T47D (cell line): ENCODE measurements around the gene DNAJB5.
"Not testable (repeated sequence)": the region's sequence is repeated elsewhere in the genome, so short reads cannot be mapped to it uniquely, and the experiment has no call there.

ENCODE experiments used
- DNase-seq, 2 experiments: peaks; one replicate each; pipeline versions ENCODE4 v3.0.0 to v3.0.0-alpha.2; 2011 to 2012; ENCODE audit warnings: low read depth in 1 of 2, low spot score in 1 of 2
- JUND ChIP-seq: IDR thresholded peaks from 2 replicates; pipeline ENCODE4 v1.6.1; 2012; ENCODE audit warnings: low read depth
- in situ Hi-C: cut with HindIII; loops from 2 replicates; pipeline ENCODE4 v1.10.0; 2016; ENCODE audit warnings: low sequenced_read_pairs, low pct_unique_long_range_greater_than_20kb

DNAJB5 gene

DNA sequence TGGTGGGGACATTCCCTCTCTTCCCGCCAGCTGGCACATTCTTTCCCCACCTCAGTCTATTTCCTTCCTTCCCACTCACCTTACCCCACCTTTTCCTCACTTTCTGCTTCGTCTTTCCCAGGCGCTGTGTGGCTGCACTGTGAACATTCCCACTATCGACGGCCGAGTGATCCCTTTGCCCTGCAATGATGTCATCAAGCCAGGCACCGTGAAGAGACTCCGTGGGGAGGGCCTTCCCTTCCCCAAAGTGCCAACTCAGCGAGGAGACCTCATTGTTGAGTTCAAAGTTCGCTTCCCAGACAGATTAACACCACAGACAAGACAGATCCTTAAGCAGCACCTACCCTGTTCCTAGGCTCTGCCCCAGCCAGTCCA is 7.3 kb downstream of the DNAJB5 start:
- no peak for DNase-seq
- in situ Hi-C loops = no loop called here
- TF ChIP-seq JUND = no peak

DNA sequence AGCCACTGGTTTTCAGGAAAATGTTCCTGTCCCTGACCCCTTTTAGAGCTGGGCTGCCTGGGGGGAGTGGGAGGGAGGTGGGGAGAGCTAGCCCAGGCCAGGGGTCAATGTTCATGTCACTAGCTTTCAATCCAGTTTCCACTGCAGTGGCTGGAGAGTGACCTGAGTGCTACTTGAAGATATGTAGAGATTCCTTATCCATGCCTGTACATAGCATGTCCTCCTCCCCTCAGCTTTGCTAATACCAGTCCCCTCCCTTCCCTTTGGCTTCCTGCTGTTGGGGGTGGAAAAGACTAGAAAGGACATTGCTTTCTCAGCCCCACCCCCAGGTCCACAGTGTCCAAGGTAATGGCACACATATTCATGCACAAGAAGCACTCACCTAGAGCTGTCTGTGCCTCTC is 7.8 kb downstream of the DNAJB5 start:
- in situ Hi-C loops = no loop called here
- no peak for TF ChIP-seq JUND
- DNase-seq = no peak

DNA sequence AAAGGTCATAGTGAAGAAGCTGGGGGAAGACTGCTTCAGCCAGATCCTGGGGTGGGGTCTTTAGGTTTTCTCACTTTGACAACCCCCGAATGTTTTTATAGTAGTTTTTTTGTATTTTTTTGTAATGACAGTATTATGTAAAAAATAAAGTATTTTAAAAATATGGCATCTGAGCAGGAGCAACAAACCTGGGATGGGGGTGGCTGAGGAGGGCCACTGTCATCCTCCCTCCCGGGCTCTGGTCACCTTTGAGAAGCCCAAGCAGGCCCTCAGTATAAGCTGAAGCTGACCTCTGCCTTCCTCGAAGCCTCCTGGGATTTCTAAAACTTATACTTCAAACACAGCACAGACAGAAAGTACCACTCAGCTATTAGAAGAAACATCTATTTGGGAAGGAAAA is 8.7 kb downstream of the DNAJB5 start:
- no peak for TF ChIP-seq JUND
- in situ Hi-C loops = no loop called here

DNA sequence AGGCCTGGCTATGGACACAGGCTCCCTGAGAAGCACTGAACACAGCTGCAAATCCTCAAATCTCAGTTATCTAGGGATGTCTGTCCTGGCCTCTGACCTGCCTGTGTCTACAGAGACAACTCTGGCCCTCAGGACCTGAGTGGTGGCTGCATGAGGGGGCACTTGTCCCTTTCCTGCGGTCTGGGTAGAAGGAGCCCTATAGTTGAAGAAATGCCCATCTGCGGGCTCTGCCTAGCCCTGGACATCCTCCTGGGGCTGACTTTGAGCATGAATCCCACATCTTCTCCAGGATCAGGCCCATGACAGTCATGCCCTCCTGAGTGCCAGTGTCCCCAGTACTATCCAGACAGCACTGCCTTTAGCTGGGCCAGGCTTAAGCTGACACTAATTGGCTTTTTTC is 10.0 kb downstream of the DNAJB5 start:
- in situ Hi-C loops = no loop called here
- DNase-seq = no peak
- TF ChIP-seq JUND = no peak

More for the DNA sequence above, 8.7 kb downstream of the DNAJB5 start:
- no peak for DNase-seq

DNA sequence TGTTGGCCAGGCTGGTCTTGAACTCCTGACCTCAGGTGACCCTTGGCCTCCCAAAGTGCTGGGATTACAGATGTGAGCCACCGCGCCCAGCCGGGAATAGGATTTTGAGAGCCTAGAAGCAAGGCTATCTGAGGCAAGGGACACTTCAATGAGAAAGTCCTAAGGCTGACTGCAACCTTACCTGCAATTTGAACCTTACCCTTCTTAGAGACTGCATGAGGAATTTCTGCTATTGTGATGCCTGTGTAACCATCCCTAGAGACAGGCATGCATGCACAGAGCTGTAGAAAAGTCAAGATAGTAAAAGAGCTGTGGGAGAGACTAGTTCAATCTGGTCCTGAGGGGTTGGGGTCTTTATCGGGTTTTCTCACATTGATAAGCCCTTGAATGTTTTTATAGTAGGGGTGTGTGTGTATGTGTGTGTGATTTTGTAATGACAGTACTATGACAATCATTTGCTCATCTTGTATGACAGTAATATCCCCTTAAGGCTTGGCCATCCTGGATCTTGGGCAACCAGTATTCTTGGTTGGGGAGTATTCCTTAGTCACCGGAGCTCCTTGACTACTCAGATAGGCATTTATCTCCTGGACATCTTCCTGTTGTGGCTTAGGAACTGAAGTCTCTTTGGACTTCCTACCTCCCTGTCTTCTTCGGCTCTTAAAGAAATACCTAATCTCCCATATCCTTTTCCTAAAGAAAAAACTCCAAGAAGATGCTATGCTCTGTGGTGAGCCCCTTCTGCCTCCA is 11.2 kb downstream of the DNAJB5 start:
- no peak for DNase-seq

DNA sequence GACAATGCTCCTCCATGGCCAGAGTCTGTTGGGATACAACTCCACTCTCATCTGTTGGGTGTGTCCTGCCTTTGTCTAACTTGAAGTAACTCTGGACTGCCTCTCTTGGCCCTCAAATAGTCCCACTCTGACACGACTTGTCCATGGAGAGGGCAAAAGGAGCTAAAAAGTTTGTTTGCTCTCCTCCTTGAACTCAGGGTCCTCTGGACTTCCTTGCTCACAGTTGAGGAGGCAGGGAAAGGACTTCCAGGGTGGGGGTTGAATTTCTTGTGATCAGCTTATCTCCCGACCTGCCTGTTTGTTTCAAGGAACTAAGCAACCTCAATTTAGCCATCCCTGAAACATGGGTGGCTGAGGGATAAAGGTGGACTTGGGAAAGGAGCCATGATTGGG is 11.7 kb downstream of the DNAJB5 start:
- DNase-seq = no peak
- in situ Hi-C loops = no loop called here
- TF ChIP-seq JUND = no peak

More for the DNA sequence above, 11.2 kb downstream of the DNAJB5 start:
- TF ChIP-seq JUND = no peak
- in situ Hi-C loops = no loop called here

DNA sequence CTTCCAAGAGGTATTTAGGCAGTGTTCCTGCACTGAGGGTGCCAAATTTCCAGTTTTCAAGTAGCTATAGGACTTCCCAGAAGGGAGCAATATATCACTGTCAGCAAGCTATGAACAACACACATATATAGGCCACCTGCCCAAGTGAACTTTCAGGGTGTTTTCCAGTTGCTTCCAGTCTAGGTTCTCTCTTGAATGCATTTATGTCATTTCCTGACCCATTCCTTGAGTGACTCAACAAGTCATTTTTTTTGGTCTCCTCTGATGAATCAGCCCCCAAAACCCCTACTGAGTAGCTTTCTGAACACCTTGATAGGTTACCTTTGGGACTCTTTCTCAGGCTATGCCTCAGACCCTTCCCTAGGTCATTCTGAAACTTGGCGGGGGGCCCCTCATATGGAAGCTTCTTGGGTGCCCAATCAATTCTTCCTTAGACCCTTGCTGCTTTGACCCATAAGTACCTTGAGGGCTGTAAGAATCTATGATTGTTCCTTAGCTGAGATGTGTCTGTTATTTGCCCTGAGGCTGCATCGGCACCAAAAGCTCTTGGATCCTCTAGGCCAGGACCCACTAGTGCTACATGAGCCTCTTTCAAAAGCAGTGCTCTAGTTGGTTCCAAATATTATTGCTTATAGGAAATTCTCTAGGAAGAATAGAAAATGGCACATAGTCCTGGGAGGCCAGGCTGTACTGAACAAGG is 12.4 kb downstream of the DNAJB5 start:
- in situ Hi-C loops = no loop called here
- TF ChIP-seq JUND = no peak
- no peak for DNase-seq

DNA sequence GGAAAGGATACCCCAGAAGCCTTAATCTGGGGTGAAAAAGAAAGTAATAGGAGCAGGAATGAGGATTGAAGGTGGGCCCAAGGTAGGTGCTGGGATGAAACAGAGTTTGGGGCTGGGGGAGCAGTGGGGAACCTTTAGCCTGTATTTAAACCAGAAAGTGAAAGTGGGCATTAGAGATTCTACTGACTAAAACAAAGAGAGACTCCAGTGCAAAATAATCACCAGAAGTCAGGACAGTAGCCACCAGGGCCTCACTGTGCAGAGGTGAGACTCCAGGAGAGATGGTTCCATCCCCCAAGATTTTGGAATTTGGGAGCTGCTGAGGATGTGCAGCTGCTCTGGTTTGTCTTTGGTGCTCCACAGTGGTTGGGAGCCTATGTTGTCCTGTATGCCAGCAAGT is 13.1 kb downstream of the DNAJB5 start:
- TF ChIP-seq JUND = no peak
- no peak for DNase-seq
- in situ Hi-C loops = no loop called here

DNA sequence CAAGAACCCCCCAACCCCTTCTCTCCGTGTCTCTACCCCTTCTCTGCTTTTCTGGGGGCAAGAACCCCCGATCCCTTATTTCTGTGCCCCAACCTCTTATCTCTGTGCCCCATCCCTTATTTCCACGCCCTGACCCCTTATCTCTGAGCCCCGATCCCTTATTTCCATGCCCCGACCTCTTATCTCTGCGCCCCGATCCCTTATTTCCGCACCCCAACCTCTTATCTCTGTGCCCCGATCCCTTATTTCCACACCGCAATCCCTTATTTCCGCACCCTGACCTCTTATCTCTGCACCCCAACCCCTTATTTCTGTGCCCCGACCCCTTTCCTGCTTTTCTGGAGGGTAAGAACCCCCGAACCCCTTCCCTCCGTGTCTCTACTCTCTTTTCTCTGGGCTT is 14.8 kb downstream of the DNAJB5 start:
- DNase-seq, in situ Hi-C loops: not testable (repeated sequence)

DNA sequence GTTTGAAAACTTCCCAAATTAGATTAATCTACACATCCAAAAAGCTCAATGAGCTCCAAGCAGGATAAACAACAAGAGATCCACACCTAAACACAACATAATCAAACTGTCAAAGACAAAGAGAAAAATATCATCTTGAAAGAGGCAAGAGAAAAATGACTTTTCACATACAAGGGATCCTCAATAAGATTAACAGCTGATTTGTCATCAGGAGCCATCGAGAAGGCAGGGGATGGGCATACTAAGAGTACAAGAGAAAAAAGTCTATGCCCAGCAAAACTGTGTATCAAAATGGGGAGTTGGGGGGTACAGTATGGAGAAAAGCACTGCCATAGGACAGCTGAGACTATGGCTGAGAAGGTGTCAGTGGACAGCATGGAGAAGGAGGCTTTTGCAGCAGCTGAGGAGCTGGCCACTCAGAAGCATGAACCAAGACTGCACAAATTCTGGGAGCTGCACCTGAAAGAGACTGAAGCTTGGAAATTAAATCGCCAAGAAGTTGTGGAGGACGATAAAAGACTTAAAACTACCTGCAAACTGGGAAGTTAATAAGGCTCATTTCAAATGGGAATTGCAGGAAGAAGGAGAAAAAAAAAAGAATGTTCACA is 20.9 kb downstream of the DNAJB5 start:
- TF ChIP-seq JUND = no peak
- DNase-seq = no peak
- in situ Hi-C loops = no loop called here

DNA sequence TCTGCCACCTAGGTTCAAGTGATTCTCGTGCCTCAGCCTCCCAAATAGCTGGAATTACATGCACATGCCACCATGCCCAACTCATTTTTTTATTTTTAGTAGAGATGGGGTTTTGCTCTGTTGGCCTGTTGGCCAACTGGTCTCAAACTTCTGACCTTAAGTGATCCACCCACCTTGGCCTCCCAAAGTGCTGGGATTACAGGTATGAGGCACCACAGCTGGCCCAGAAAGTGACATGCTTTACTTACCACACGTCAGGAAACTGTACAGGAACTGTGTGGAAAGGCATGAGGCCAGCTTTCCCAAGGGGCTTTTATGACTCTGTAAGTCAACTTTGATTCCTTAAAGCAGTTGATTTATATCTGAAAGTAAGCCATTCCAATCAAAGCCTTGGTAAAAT is 25.0 kb downstream of the DNAJB5 start:
- no peak for DNase-seq
- in situ Hi-C loops = no loop called here
- no peak for TF ChIP-seq JUND

DNA sequence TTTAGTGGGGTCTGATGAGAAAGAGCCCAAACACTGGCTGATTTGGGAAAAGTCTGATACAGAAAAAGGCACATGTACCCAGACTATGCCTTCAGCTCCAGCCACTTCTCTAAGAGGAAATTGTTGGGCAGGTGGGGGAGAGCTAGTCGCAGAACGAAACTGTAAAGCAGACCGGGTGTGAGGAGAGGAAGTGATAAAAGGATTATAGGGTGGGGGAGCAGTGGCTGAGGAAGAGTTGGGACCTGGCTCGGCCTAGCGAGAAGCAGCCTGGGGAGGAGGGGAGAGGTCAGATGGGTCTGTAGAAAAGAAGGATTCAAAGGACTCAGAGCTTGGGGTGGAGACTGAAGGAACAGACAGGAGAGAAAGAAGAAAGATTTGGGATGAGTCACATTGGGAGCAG is 33.9 kb downstream of the DNAJB5 start:
- DNase-seq, in situ Hi-C loops: not testable (repeated sequence)

DNA sequence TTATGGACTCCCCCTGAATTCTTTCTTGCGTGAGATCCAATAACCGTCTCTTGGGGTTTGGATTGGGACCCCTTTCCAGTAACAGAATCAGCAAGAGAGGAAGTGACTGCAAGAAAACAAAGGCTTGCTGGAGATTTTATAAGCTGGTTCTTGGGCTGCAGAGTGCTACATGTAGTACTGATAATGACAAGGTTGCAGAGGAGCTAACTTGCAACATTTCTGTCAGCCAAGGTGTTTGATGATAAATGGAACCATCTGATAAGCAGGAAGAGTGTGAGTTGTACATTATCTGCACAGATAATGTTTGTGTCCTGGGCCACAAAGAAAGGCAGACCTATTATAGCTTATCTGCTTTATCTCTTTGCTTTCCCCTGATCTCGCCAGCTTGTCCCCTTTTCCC is 37.1 kb downstream of the DNAJB5 start:
- in situ Hi-C loops = no loop called here
- TF ChIP-seq JUND = no peak
- no peak for DNase-seq
